SK-N-DZ (cell line): ENCODE data around the gene KNL1. TPM values are rescaled to one million over a fixed set of nuclear protein-coding genes. Genes with fewer than 3 reads are reported as not detected.
"Not testable (repeated sequence)": the region's sequence is repeated elsewhere in the genome, so short reads cannot be mapped to it uniquely, and the experiment has no call there.

ENCODE experiments used
- DNase-seq: peaks from one replicate; pipeline ENCODE4 v3.0.0-alpha.2; 2015; ENCODE audit warnings: low spot score
- polyA plus RNA-seq, 2 experiments: library from polyadenylated mRNA; depleted of rRNA; stranded (reverse); fragments of >200 nt; gene quantifications; 2 replicates each; pipeline ENCODE4 v1.2.3, GENCODE V29; 2014

The KNL1 gene, protein sequence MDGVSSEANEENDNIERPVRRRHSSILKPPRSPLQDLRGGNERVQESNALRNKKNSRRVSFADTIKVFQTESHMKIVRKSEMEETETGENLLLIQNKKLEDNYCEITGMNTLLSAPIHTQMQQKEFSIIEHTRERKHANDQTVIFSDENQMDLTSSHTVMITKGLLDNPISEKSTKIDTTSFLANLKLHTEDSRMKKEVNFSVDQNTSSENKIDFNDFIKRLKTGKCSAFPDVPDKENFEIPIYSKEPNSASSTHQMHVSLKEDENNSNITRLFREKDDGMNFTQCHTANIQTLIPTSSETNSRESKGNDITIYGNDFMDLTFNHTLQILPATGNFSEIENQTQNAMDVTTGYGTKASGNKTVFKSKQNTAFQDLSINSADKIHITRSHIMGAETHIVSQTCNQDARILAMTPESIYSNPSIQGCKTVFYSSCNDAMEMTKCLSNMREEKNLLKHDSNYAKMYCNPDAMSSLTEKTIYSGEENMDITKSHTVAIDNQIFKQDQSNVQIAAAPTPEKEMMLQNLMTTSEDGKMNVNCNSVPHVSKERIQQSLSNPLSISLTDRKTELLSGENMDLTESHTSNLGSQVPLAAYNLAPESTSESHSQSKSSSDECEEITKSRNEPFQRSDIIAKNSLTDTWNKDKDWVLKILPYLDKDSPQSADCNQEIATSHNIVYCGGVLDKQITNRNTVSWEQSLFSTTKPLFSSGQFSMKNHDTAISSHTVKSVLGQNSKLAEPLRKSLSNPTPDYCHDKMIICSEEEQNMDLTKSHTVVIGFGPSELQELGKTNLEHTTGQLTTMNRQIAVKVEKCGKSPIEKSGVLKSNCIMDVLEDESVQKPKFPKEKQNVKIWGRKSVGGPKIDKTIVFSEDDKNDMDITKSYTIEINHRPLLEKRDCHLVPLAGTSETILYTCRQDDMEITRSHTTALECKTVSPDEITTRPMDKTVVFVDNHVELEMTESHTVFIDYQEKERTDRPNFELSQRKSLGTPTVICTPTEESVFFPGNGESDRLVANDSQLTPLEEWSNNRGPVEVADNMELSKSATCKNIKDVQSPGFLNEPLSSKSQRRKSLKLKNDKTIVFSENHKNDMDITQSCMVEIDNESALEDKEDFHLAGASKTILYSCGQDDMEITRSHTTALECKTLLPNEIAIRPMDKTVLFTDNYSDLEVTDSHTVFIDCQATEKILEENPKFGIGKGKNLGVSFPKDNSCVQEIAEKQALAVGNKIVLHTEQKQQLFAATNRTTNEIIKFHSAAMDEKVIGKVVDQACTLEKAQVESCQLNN (N-terminal part only)
- polyA plus RNA-seq (2014; cell fraction: cytosol; rRNA removed) = 28.3 and 35.1 TPM in 2 replicates
- polyA plus RNA-seq (2014; cell fraction: nucleus; rRNA removed) = 23.3 and 24.3 TPM in 2 replicates

DNA sequence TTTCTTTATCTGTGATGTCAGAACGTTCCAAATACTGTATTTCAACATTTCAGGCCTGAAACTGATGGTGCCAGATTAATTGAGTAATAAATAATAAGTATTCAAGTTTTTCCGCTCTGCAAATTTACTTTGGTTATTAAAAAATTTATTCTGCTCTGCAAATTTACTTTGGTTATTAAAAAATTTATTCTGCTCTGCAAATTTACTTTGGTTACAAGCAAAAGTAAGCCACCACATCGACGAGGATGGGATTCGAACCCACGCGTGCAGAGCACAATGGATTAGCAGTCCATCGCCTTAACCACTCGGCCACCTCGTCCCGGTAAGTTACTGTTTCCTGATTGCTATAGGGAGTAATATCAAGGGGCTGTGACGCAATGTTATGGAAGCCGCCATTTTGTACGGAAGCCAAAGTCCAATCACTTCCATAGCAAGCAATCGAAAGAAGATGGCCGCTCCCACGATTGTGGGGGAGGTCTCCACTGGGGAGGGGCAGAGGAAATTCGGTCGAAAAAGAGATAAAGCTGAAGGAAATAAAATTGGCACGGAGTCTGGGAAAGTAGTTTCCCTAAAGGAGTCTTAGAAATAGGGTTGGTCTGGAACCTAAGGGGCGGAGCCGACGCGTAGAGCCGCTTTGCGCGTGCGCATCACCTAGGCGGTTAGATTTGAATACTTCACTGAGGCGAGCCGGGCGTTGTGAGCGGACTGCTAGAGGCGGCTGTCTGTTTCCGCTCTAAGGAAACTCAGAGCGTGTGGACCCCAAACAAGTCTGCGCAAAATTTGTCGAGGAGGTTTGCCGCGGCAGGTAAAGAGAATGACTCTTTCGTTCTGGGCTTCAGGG is at the start of gene KNL1:
Gene KNL1, plus strand, starts transcription at position 662 of the 841 bp plus-strand sequence. CDS start 8,683 bp downstream, outside the sequence.
- peak; percentile 97 for DNase-seq

DNA sequence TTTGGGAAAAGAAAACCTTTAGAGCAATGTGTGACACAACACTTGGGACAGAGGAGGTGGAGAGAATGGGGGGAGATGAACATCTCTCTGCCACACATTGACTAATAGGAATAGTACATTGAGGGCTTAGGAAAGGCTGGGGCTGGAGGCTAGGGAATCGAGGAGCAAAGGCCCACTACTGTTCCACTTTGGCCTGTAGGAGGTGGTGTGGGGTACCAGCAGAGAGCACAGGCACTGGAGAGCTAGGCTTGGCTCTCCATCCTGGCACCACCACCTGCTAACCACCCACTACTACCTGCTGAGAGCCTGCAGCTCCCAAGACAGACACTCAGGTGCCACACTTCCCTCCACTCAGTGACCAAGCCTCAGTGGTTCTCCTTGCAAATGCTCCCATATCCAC is 48.6 kb upstream of the KNL1 start:
- no peak for DNase-seq

DNA sequence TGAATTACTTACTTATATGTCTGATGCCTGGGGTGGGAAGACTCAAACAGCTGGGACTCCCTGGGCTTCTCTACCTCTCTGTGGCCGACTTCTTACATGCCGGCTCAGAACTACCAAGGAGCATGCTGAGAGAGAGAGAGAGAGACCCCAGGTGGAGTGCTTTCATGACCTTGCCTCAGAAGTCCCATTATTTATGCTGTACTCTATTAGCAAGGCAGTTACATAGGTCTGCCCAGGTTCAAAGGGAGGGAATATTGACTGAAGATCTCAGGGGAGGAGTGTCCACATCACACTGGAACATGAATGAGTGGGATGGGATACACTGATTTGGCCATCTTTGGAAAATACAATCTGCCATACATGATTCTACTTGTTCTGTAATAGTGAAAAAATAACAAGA is 45.4 kb upstream of the KNL1 start:
- no peak for DNase-seq

DNA sequence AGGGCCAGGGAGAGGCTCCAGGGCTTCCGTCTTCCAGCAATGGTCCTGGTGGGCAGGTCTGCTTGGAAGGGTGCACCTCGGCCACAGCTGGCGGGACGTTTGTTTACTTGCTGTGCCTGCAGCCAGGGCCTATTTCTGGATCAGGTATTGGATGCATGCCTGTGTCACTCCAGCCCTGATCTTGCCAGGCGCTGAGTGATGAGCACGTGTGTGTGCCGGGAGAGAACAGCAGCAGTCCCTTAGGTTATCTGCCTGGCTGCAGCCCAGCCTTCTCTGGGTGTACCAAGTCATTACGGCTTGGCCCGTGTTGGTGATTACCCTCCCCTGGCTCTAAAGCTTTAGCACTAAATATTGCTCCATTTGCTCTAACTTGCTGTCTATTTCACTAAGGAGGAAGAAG is 44.2 kb upstream of the KNL1 start:
- DNase-seq = no peak

DNA sequence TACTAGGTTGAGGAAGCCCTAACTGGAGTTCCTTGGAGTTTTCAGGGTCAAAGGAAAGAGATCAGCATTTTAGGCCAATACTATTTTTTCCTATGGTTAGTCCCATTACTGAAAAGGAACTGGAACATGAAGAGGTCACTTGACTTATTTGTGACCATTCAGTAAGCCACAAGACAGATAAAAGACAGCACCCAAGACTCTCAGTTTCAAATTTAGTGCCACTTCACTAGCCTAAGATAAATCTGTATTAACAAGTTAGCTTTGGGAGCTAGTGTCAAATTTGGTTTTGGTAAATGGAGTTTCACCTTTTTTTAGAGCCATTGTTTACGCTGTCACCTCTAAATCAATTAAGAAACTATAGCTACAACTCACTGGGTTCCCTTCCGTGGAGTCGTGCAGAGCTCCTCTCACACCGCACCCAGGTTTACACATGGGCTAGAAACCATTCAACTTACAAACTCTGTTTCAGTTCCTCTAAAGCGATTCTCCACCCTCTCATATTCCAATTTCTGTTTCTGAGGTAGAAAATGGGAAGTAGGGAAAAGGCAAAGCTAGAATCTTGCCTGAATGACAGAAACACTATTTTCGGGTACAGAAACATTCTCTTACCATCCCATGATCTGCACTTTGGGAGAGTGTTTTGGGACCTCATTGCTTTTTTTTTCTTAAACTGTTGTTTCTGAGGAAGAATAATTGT is 43.6 kb upstream of the KNL1 start:
- DNase-seq = no peak

DNA sequence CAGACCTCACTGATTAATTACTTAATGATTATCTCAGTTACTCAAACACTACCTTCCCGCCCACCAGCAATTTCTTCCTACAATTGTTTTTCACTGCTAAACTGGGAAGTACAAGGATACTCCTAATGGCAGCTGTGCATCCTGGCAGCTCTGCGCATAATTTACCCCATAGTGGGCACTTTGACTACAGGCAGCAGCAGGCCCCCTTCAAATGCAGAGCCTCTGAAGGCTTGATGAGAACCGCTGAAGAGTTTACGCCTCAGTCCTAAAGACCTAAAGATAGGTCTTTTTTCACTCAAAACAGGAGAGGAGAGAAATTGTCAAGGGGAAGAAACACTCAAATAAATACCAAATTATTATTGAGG is 39.9 kb upstream of the KNL1 start:
- DNase-seq = no peak

- no peak for DNase-seq
Measured at GRCh38 chr15:40555876-40556275, 38.2 kb upstream of the KNL1 start.

DNA sequence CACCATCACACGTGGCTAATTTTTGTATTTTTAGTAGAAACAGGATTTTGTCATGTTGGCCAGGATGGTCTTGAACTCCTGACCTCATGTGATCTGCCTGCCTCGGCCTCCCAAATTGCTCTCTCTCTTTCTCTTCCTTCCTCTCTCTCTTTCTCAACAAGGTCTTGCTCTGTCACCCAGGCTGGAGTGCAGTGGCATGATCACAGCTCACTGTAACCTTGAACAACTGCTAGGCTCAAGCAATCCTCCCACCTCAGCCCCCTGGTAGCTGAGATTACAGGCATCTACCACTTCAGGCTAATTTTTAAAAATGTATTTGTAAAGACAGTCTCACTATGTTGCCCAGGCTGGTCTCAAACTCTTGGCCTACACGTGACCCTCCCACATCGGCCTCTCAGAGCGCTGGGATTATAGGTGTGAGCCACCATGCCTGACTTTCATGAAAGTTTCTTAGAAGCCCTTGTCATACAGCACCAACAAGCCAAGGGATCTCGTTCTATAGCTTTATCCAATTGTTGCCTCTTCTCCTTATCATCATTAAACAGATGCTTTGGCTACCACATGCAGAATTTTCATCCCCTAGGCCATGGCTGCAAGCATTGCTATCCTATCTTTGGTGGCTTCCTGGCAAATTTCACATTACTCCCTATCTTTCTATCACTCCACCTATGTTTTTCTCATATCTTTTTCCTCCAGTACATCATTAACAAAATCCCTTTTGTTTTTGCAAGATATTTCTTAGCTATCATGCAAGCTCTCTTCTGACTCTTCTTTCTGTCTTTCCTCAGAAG is 34.9 kb upstream of the KNL1 start:
- no peak for DNase-seq

DNA sequence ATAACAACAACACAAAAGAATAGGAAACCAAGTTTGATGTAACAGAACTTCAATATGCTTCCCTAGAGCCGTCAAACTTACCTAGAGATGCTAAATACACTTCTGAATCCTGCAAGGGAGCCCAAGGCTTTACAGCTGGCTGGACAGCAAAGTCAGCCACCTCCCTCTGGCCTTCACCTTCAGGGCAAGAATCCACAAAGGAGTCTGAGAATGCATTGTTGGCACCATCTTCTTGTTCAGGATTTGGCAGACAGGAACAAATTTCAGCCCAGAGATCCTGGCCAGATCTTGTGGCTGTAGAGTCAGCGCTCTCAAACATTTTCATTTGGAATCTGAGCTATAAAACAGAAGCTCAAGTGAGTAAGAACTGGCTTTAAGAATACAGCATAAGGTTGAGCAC is 31.4 kb upstream of the KNL1 start:
- DNase-seq = no peak

DNA sequence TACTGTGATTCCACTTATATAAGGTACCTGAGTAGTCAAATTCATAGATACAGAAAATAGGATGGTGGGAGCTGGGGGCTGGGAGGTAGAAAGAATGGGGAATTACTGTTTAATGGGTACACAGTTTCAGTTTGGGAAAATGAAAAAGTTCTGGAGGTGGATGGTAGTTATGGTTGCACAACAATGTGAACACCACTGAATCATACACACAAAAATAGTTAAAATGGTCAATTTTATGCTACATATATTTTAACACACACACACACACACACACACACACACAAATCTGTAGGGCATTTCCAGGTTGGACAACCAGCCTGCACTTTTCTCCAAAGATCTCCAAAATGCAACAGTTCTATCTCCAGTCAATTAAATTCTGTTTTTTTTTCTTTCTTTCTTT is 30.6 kb upstream of the KNL1 start:
- DNase-seq = no peak

DNA sequence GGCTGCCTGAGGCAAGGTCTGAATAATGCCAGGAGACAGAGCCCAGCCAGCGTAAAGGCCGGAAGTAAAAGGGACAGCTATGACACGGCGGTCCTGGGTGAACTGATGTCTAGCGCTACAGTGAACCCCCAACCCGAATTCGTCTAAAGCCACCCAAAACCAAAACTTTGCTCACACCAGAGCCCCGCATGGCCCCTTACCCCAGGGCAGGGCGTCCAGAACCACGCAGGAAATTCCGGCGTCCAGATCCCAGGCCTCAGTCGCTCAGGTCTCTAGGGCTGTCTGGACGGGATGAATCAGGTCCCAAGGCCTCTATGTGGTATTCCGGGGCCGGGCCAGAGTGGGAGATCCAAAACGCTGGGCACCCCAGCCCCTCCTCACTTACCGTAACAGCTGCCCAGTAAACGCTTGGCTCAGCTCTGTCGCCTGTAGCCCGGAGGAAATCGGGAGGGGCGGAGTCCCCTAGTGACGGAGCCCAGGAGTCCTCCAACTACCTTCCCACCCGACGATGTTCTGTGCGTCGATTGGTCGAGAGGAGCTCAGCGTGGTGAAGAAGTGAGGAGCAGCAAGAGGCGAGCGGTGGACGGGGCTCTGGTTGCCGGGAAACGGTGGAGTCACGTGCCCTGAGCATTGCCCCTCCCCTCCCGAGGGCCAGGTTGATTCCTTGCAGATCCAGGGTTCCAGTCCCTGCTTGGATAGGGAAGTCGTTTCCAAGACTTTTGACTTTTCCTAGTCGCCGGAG is 29.3 kb upstream of the KNL1 start, which contains the start of gene CCDC32:
Gene CCDC32, minus strand, starts transcription at position 452 of the 742 bp plus-strand sequence. CDS start 2,027 bp downstream, outside the sequence.
- peak; percentile 99 for DNase-seq

DNA sequence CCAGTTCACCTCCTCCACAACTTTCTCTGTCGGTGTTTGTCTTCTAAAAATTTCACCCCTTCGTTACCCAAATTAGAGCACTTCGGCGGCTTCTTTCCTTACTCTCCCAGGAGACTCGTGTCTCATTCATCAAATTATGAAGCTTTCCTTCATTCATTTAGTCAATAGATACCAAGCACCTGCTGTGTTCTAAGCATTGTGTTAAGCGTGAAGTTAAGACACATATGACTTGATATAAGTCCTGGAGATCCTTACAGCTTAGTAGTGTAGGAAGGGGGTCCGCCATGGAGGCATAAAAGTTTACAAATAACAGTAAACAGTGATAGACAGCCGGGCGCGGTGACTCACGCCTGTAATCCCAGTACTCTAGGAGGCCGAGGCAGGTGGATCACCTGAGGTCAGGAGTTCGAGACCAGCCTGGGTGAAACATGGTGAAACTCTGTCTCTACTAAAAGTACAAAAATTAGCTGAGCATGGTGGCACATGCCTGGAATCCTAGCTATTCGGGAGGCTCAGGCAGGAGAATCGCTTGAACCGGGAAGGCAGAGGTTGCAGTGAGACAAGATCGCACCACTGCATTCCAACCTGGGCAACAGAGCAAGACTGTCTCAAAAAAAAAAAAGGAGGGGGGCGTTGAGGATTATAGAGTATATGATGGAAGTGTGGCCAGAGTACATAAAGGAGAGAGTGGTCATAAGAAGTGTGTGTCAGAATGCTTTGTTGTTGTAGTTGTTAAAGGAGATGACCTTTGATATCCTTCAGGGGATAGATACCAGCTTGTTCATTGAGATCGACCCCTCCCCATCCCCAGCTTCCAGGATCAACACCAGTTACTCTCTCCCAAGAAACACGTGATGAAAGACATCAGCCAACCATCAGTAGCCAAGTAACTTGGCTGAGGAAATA is 28.5 kb upstream of the KNL1 start:
- no peak for DNase-seq

DNA sequence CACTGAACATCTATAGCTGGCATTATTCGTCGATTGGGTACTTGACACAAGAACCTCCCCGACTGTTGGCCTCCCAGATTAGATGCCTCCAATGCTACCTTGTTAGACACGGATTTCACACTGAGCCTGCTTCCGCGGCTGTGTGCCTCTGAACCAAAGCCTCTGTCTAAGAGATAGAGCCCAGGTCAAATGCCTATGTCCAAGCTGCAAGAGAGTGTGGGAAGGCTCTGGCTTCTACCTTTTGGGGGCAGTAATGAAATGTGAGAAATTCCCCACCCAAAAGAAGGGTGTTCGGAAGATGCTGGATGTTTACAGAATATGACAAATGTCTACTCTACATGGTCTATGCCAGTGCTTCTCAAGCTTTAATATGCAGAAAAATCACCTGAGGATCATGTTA is 26.9 kb upstream of the KNL1 start:
- DNase-seq = peak; percentile 44

- DNase-seq = peak; percentile 92
Measured at GRCh38 chr15:40569129-40569953, 24.7 kb upstream of the KNL1 start, which contains the start of gene RPUSD2. TSS of gene RPUSD2 (plus strand) at chr15:40569299. CDS start at chr15:40569338, 39 bp downstream.

- no peak for DNase-seq
Measured at GRCh38 chr15:40575113-40575512, 18.9 kb upstream of the KNL1 start.

GRCh38 chr15:40576914-40577313 is 17.1 kb upstream of the KNL1 start:
- DNase-seq = not testable (repeated sequence)
